Erythroblast (primary cell): ENCODE results near the gene KIF15.
A peak's percentile ranks its signal among the peaks of the same experiment; 100 is the strongest.

ENCODE experiments used
- DNase-seq, 2 experiments: peaks; one replicate each; lab custom pipeline; 2025; lab: John Stamatoyannopoulos, UW
- GATA1 ChIP-seq: IDR thresholded peaks from 2 replicates; pipeline ENCODE4 v1.6.1; 2011; ENCODE audit warnings: low read depth, mild to moderate bottlenecking, control low read depth, low read length, moderate library complexity
- POLR2A ChIP-seq: IDR thresholded peaks from 2 replicates; pipeline ENCODE4 v1.6.1; 2011; ENCODE audit warnings: mild to moderate bottlenecking, low read length

The KIF15 gene, protein sequence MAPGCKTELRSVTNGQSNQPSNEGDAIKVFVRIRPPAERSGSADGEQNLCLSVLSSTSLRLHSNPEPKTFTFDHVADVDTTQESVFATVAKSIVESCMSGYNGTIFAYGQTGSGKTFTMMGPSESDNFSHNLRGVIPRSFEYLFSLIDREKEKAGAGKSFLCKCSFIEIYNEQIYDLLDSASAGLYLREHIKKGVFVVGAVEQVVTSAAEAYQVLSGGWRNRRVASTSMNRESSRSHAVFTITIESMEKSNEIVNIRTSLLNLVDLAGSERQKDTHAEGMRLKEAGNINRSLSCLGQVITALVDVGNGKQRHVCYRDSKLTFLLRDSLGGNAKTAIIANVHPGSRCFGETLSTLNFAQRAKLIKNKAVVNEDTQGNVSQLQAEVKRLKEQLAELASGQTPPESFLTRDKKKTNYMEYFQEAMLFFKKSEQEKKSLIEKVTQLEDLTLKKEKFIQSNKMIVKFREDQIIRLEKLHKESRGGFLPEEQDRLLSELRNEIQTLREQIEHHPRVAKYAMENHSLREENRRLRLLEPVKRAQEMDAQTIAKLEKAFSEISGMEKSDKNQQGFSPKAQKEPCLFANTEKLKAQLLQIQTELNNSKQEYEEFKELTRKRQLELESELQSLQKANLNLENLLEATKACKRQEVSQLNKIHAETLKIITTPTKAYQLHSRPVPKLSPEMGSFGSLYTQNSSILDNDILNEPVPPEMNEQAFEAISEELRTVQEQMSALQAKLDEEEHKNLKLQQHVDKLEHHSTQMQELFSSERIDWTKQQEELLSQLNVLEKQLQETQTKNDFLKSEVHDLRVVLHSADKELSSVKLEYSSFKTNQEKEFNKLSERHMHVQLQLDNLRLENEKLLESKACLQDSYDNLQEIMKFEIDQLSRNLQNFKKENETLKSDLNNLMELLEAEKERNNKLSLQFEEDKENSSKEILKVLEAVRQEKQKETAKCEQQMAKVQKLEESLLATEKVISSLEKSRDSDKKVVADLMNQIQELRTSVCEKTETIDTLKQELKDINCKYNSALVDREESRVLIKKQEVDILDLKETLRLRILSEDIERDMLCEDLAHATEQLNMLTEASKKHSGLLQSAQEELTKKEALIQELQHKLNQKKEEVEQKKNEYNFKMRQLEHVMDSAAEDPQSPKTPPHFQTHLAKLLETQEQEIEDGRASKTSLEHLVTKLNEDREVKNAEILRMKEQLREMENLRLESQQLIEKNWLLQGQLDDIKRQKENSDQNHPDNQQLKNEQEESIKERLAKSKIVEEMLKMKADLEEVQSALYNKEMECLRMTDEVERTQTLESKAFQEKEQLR (N-terminal part only)

DNA sequence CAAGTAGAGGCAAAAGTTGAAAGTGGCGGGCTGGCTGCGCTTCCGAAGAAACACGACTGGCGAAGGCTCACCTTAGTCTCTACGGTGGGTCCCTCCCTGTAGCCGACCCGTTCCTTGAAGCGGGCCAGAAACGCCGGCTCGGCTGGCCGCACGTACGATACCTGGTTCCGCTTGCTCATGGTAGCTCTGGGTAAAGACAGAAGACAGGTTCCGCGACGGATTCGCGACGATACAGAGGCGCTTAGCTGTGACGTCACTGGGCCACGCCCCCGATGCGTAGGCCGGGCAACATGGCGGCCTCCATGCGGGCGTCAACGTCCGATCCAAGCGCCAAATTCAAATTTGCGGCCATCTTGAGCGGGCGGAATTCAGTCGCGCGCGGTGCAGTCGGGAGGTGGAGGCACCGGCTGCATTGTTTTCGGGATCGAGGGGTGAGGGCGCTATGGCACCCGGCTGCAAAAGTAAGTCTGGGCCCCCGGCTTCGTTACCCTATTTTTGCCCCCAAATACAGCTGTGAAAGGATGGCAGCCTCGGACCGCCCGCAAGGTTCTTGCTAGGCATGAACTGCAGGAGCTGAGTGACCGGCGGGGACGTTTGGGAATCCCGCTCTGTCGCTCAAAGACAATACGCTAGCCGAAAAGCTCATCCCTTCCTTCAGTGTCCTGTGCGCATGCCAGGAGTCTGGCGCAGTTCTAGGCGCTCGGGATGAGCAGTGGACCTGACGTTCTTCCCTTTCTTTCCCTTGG, at the start of gene KIF15, which contains the start of gene KIAA1143:
TSS of gene KIF15 (plus strand) at position 371 of the 746 bp plus-strand sequence. CDS start at position 443, 72 bp downstream.
TSS of gene KIAA1143 (minus strand) at position 196 of the 746 bp plus-strand sequence. CDS start at position 179, 17 bp downstream.
- TF ChIP-seq GATA1, result no peak
- peak; percentile 95 for TF ChIP-seq POLR2A
- peak; percentile 98 to 99 for DNase-seq

DNA sequence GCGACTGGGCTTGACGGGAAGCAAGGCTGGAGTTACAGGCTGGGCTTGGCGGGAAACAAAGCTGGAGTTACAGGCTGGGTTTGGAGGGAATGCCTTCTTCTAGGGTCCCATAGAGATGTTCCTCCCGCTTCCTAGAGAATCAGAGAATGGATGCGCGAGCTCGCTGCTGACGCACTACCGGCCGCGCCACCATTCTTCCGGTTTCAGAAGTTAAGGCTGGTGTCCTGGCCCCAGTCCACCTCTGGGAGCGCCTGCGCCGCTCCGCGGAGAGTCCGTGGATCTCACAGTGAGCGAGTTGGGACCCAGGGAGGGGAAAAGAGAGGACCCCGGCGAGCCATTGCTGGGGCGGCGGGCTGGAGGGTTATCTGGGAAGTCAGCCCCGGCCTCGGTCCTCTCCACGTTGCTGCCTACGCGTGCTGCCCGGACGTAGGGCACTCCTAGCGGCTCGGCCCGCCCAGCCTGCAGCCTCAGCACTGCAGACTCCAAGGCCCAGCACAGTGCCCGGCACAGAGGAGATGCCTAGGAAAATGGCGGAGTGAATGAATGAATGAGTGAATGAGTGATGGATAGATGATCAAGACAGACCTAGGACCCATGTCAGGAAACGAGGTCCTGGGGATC, 49.0 kb upstream of the KIF15 start, which contains the start of gene ZNF502:
TSS of gene ZNF502 (plus strand) at position 206 of the 621 bp plus-strand sequence. CDS start 7,602 bp downstream, outside the sequence.
- DNase-seq, result peak; percentile 49 to 70
- TF ChIP-seq POLR2A, result no peak
- TF ChIP-seq GATA1, result no peak

DNA sequence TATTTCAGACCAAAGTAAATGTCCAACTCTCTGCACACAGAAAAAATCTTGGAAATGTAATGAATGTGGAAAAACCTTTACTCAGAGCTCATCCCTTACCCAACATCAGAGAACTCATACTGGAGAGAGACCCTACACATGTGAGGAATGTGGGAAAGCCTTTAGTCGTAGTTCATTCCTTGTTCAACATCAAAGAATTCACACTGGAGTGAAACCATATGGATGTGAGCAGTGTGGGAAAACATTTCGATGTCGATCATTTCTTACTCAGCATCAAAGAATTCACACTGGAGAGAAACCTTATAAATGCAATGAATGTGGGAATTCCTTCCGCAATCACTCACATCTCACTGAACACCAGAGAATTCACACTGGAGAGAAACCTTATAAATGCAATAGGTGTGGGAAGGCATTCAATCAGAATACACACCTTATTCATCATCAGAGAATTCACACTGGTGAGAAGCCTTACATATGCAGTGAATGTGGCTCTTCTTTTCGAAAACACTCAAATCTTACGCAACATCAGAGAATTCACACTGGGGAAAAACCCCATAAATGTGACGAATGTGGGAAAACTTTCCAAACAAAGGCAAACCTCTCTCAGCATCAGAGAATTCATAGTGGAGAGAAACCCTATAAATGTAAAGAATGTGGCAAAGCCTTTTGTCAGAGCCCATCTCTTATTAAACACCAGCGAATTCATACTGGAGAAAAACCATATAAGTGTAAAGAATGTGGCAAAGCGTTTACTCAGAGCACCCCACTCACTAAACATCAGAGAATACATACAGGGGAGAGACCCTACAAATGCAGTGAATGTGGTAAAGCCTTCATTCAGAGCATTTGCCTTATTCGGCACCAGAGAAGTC, 40.1 kb upstream of the KIF15 start:
- TF ChIP-seq GATA1, result no peak

DNA sequence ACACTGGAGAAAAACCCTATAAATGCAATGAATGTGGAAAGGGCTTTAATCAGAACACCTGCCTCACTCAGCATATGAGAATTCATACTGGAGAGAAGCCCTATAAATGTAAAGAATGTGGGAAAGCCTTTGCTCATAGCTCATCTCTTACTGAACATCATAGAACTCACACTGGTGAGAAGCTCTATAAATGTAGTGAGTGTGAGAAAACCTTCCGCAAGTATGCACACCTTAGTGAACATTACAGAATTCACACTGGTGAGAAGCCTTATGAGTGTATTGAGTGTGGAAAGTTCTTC, 39.5 kb upstream of the KIF15 start:
- no peak for TF ChIP-seq POLR2A
- no peak for TF ChIP-seq GATA1
- no peak for DNase-seq

More for the DNA sequence above, 40.1 kb upstream of the KIF15 start:
- peak in 1 of 2 experiments; percentile 24 for DNase-seq

DNA sequence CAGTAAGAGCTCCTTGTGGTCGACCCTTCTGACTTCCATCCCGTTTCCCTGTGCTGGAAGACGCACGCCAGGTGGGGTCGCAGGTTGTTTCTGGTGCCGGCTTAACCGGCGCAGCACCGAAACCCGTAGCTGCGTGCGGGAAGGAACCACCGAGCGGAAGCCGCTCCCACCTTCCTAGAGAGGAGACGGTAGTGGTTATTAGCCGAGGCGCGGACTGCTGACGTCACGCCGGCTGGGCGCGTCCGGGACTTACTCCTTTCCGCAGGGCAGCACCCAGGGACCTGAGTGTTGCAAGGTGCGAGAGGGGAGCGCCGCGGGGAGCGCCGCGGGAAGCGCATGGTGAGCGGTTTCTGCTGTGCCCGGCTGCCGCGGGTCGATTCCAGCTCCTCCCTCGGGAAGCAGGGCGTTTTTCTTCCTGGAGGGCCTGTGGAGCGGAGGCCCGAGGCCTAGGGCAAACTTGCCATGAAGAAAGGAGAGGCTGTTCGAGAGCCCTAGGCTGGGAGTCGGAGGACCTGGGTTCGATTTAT, 32.1 kb upstream of the KIF15 start, which contains the start of gene ZNF501:
TSS of gene ZNF501 (plus strand) at position 252 of the 527 bp plus-strand sequence. CDS start 4,787 bp downstream, outside the sequence.
- no peak for TF ChIP-seq GATA1
- TF ChIP-seq POLR2A, result no peak
- peak; percentile 88 to 89 for DNase-seq

DNA sequence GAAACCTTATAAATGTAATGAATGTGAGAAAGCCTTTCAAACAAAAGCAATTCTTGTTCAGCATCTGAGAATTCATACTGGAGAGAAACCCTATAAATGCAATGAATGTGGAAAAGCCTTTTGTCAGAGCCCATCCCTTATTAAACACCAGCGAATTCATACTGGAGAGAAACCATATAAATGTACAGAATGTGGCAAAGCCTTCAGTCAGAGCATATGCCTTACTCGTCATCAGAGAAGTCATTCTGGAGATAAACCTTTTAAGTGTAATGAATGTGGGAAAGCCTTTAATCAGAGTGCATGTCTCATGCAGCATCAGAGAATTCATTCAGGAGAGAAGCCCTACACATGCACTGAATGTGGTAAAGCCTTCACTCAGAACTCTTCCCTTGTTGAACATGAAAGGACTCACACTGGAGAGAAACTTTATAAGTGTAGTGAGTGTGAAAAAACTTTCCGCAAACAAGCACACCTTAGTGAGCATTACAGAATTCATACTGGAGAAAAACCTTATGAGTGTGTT, 26.9 kb upstream of the KIF15 start:
- TF ChIP-seq GATA1 (no peak), POLR2A (no peak)
- no peak for DNase-seq

DNA sequence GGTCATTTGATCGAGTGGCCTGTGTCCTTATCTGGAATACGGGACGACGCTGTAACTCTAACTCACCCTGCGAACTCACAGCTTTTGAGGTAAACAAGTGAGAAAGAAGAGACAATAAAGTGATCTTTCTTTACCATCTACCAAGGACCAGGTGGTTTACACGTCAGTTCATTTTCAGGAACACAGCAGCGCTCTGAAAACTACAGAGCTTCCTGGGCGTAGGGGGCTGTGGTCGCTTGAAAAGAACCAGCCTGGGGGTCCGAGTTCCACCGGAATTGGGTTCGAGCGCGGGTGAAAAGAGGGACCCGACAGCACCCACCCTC, 532 bp upstream of the KIF15 start:
- TF ChIP-seq POLR2A, result no peak
- no peak for TF ChIP-seq GATA1

DNA sequence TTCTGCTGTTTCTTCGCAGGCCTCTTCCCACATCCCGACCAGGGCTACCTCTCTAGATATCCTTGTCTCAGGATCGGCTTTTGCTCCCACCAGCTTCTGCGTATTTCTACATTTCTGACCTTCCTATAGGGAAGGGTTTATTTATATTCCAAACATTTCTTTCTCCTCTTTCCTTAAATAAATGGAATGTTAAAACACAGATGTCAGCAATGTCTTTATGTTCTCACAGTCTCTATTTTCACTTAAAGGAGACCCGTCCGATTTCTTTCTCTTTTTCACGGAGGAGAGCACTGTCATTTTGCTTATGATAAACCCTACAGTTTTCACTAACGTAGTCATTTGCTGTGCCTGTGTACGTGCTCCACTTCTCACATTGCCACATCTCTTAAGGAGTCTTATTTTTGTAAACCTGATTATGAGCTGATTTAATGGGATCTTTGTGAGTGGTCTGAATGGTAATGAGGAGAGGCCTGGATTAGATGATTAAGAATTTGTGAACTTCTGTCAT, 630 bp downstream of the KIF15 start:
- TF ChIP-seq POLR2A (no peak), GATA1 (no peak)
- DNase-seq, result peak; percentile 62 to 77

More for the DNA sequence above, 532 bp upstream of the KIF15 start:
- peak in 1 of 2 experiments; percentile 63 for DNase-seq

DNA sequence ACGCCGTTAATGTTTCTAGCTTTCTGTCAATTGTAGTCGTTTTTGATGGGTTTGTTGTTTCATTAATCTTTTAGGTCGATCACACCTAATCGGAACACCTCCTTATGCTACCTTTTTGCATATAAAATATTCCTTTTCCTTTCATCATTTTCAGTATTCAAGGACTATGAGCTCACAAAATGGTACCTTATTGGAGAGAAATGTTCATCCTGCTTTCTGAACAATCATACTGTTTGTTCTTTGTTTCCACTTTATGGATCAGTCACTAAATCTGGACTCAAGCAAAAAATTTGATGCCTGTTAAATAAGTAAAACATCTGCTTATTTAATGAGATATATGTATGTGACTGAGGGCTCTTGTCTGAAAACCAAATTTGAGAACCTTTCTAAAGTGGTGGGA, 1.1 kb downstream of the KIF15 start:
- TF ChIP-seq POLR2A, result no peak
- no peak for TF ChIP-seq GATA1
- DNase-seq, result peak in 1 of 2 experiments; percentile 26

DNA sequence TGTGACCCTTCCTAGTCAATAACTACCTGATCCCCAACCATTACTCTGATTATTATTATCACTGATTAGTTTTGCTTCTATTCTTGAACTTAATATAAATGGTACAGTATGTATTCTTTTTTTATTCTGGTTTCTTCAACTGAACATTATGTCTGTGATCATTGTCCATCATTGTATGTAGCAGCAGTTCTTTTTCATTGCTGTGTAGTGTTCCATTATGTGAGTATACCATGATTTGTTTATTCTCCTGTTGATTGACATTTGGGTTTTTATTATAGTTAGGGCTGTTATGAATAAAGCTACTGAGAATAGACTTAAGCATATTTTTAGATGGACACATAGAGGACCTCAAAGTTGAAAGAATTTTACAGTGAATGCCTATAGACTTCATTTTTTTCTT, 2.7 kb downstream of the KIF15 start:
- no peak for DNase-seq
- TF ChIP-seq GATA1 (no peak), POLR2A (no peak)
